ENCODE results near the gene GTF2IRD2.
A peak's percentile ranks its signal among the peaks of the same experiment; 100 is the strongest.
"Not testable (repeated sequence)": the region's sequence is repeated elsewhere in the genome, so short reads cannot be mapped to it uniquely, and the experiment has no call there.

Gene GTF2IRD2

DNA sequence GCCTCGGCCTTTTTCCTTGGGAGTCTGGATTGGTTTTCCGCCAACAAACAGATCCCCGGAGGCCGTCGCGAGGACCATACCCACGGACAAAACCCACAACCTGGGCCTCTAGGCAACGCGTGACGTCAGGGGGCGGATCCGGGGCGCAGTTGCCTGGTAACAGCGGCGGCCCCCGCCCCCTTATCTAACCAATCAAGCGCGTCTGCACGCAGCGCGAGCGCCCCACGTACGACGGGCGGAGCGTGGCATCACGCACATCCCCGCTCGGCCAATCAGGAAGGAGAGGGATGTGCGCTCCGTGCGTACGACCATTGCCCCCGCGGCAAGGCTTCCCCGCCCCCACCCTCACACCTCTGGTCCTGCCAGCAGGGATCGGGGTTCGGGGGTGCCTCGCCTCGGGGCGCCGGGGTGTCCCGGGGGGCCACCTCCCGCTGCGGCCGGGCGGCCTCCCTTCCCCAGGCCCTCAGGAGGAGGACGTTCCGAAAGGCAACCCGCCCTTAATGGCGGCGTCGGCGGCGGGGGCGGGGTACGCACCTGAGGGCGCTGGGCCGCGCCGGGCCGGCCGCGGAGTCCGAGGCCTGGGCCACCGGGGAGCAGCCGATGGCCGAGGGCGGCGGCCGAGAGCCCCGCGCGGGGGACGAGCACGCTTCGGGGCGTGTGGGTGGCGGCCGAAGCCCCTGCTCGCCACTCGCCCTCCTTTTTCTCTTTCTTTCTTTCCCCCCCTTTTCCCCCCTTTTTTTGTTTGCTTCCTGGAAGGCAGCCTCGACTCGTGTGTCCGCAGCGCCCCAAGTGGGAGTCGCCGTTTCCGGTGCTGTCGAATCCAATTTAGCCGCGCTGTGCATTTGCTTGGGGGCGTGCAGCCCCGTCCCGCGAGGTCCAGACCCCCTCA lies at the start of gene GTF2IRD2:
TSS of gene GTF2IRD2 (minus strand) at position 773 of the 889 bp plus-strand sequence. CDS start 15,227 bp downstream, outside the sequence.
- DNase-seq (ENCODE audit: low read depth): not testable (repeated sequence)

DNA sequence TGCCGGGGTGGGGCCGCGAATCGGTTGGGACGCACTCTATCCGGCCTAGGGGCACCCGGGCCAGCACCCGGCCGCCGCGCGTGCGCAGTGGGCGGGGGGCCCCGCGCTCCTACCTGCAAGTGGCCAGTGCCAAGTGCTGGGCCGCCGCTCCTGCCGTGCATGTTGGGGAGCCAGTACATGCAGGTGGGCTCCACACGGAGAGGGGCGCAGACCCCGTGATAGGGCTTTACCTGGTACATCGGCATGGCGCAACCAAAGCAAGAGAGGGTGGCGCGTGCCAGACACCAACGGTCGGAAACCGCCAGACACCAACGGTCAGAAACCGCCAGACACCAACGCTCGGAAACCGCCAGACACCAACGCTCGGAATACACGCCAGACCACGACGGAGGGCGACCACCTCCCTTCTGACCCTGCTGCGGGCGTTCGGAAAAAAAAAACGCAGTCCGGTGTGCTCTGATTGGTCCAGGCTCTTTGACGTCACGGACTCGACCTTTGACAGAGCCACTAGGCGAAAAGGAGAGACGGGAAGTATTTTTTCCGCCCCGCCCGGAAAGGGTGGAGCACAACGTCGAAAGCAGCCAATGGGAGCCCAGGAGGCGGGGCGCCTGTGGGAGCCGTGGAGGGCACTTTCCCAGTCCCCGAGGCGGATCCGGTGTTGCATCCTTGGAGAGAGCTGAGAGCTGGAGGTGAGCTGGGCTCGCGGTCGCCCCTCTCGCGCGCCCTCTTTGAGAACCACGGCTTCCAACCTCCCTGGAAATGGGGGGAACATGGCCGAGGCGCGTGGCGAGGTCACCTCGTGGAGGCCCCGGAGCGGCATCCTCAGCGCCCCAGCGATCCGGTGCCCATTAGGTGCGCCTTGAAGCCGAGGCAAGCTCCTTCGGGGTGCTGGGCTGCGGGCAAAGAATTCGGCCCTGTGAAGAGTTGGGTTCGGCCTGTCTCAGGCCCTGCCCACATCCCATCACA lies 39.0 kb upstream of the GTF2IRD2 start:
- DNase-seq (ENCODE audit: low read depth): peak; percentile 66

DNA sequence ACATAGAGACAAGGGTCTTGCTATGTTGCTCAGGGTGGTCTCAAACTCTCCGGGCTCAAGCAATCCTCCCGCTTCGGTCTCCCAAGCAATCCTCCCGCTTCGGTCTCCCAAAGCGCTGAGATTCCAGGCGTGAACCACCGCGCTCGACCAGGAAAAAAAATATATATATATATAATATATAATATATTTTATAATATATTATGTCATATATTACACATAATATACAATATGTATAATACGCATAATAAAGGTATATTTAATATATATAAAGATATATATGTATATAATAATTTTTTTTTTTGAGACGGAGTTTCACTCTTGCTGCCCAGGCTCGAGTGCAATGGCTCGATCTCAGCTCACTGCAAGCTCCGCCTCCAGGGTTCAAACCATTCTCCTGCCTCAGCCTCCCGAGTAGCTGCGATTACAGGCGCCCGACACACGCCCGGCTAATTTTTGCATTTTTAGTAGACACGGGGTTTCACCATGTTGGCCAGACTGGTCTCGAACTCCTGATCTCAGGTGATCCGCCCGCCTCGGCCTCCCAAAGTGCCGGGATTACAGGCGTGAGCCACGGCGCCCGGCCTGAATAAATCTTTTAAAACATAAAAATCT lies 38.2 kb upstream of the GTF2IRD2 start:
- not testable (repeated sequence) for DNase-seq (ENCODE audit: low read depth)

DNA sequence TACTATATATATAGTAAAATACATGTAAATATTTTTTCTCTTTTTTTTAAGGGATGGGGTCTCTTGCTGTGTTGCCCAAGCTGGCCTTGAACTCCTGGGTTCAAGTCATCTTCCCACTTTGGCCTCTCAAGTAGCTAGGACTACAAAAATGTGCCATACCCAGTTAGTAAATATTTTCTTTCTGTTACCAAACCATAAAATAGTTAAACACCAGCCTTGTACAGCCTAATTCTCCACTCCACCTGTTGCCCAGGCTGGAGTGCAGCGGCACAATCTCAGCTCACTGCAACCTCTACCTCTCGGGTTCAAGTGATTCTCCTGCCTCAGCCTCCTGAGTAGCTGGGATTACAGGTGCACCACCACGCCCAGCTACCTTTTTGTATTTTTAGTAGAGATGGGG lies 33.9 kb upstream of the GTF2IRD2 start:
- DNase-seq (ENCODE audit: low read depth): not testable (repeated sequence)

DNA sequence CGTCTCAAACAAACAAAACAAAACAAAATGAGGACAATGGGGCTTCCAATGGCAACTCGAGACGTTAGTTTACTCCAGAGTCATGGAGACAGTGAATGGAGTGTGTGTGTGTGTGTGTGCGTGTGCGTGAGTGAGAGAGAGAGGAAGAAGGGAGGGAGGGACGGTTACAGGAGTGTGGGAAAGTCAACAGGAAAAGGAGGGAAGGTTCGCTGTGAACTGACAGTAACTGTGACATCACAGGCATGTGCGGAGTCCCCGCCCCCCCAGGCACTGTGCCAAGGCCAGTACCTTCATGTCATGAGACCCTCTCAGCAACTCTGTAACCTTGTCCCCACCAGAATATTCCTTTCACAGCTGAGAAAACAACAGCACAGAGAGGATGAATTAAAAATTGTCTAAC lies 30.7 kb upstream of the GTF2IRD2 start:
- not testable (repeated sequence) for DNase-seq (ENCODE audit: low read depth)

DNA sequence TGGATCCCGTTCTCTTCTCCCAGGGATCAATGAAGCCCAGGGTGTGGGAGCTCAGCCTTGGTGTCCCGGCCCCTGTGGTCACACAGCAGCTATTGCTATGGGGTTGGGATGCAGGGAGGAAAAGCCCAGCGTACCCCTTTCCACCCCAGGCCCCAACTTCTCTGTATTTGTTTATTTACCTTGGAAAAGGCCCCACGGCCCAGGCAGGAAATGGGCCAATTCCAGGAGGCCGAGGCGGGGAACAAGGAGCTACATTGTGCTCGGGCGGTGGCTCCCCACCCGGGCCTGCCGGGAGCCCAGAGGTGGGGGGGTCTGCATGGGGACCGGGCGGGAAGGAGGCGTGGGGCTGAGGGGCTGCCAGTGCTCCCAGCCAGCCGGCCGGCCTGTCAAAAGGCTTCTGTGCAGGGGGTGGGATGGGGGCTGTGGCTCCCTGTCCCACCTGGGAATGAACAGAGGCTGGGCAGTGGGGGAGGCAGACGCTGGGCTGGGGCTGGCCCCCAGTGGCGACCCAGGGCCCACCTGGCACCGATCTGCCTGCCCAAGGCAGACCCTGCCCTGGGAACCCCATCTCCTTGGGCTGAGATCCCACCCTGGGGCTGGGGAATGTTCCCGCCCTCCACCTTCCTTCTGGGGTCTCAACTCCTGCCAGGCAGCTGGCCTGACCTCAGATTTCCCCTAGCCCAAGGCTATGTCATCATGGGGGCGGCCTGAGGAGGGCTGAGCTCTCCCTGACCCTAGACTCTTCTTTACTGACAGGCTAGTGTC lies 23.5 kb upstream of the GTF2IRD2 start:
- not testable (repeated sequence) for DNase-seq (ENCODE audit: low read depth)

DNA sequence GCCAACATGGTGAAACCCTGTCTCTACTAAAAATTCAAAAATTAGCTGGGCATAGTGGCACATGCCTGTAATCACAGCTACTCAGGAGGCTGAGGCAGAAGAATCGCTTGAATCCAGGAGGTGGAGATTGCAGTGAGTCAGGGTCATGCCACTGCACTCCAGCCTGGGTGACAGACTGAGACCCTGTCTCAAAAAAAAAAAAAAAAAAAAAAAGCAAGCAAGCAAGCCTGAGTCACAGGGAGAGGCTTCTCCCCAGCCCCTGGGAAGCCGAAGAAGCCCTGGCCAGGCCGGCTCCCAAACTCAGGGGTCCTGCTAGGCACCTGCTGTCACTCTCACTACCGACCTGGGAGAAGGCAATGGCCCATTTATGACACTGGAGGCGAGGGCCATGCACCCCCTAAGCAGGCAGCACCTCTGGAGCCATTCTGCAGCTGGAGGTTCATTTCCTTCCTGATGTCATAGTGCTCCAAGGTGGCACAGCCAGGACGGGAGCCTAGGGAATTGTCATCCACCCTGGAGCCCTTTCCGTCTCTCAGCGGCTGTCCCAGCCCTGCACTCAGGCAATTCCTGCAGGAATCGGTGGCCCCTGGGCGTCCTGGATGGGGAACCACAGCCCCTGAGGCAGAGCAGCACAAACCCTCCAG lies 22.8 kb upstream of the GTF2IRD2 start:
- DNase-seq (ENCODE audit: low read depth): not testable (repeated sequence)

DNA sequence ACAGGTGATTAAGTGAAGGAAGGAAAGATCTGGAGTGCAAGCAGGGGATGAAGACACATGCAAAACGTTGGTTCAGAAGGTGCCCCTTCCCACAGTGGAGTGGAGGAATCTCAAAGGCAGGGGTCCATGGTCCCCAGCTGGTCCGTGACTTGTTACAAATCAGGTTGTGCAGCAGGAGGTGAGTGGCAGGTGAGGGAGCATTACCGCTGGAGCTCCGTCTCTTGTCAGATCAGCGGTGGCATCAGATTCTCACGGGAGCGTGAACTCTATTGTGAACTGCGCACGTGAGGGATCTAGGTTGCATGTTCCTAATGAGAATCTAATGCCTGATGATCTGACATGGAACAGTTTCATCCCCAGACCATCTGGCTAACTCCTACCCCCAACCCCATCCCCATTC lies 21.1 kb upstream of the GTF2IRD2 start:
- DNase-seq (ENCODE audit: low read depth): not testable (repeated sequence)

DNA sequence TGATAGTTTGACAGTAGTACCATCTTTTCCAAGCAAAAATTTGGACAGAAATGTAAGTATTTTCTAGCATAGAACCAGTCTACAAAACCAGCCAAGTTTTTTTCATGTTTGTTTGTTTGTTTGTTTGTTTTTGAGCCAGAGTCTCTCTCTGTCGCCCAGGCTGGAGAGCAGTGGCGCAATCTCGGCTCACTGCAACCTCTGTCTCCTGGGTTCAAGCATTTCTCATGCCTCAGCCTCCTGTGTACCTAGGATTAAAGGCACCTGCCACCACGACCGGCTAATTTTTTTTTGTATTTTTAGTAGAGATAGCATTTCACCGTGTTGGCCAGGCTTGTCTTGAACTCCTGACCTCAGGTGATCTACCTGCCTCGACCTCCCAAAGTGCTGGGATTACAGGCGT lies 14.4 kb upstream of the GTF2IRD2 start:
- not testable (repeated sequence) for DNase-seq (ENCODE audit: low read depth)

DNA sequence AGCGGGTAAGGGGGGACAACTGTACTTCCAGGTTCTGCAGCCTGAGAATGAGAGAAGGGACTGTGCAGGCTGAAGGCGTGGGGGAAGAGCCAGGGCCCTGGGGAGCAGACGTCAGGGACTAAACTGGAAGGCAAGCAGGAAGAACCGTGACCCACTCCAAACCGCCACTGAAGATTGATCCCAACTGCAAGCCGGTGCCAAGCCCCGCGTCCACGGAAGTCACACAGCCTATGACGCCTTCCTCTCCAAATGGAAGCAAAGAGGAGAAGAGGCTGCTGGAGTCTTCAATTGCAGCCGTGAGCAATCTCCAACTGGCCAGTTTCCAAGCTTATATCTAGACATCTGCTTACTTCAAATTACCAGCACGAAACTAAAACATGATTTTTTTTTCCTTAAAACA lies 1.6 kb downstream of the GTF2IRD2 start:
- DNase-seq (ENCODE audit: low read depth): not testable (repeated sequence)

DNA sequence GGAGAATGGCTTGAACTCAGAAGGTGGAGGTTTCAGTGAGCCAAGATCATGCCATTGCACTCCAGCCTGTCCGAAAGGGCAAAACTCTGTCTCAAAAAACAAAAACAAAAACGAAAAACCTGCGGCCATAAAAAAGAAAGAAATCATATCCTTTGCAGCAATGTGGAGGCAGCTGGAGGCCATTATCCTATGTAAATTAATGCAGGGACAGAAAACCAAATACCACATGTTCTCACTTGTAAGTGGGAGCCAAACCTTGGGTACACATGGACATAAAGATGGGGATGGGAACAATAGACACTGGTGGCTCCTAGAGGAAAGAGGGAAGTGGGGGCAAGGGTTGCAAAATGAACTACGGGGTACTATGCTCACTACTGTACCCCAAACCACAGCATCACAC lies 21.0 kb downstream of the GTF2IRD2 start:
- DNase-seq (ENCODE audit: low read depth): not testable (repeated sequence)

DNA sequence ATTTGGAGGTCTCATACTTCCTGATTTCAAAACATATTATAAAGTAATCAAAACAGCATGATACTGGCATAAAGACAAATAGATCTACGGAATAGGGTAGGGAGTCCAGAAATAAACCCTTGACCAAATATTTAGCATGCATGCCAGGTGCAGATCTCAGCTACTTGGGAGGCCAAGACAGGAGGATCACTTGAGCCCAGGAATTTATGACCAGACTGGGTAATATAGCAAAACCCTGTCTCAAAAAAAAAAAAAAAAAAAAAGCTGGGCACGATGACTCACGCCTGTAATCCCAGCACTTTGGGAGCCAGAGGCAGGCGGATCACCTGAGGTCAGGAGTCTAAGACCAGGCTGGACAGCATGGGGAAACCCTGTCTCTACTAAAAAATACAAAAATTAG lies 21.4 kb downstream of the GTF2IRD2 start:
- not testable (repeated sequence) for DNase-seq (ENCODE audit: low read depth)

DNA sequence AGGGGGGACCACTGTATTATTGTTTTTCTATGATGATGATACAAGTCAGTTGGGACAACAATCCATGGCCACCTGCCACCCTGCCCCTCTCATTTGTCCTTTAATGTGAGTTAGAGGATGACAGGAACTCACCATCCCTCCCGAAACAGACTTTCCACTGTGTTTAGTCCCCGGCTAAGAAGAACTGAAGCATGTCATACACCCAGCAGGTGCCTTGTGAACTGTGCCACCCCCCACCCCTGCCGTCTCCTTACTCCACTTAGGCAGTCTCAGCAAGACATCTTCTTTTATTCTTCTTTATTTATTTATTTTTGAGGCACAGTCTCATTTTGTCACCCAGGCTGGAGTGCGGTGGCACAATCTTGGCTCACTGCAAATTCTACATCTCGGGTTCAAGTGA lies 30.1 kb downstream of the GTF2IRD2 start:
- DNase-seq (ENCODE audit: low read depth): not testable (repeated sequence)

DNA sequence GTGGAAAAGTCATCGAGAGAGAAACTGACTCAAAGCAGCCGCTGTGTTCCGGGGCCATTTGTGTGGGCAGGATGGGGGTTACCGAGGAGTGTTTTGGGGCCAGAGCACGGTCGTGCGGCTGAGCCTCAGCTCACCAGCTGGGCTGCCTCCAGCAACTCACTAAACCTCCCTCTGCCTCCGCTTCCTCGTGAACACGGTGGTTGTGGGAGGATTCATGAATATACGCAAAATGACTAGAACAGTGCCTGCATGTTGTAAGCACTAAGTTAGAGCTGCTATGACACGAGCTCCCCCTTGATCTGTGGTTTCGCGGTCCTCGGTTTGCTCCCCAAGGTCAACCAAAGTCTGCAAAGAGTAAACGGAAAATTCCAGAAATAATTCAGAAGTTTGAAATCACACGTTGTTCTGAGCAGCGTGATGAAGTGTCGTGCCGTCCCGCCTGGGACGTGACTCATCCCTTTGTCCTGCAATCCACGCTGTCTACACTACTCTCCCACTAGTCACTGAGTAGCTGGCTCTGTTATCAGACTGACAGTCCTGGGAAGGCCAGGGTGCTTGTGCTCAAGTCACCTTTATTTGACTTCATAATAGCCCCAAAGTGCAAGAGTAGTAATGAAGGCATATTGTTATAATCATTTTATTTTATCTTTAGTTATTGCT lies 31.1 kb downstream of the GTF2IRD2 start:
- DNase-seq (ENCODE audit: low read depth): not testable (repeated sequence)

DNA sequence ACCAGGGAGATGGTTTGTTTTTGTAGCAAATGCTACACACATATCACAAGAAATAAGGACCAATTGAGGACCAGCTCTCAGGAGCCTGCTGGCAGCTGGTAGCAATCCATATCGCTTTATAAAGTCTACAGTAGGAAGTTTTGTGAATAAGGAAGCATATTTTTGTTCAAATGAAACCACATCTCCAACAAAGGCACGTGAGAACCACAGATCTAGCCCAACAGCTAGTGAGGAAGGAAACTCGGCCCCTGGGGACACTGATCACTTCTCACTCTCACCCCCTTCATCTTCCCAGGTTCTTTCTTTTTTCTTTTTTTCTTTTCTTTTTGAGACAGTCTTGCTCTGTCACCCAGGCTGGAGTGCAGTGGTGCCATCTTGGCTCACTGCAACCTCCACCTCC lies 35.5 kb downstream of the GTF2IRD2 start:
- DNase-seq (ENCODE audit: low read depth): not testable (repeated sequence)

DNA sequence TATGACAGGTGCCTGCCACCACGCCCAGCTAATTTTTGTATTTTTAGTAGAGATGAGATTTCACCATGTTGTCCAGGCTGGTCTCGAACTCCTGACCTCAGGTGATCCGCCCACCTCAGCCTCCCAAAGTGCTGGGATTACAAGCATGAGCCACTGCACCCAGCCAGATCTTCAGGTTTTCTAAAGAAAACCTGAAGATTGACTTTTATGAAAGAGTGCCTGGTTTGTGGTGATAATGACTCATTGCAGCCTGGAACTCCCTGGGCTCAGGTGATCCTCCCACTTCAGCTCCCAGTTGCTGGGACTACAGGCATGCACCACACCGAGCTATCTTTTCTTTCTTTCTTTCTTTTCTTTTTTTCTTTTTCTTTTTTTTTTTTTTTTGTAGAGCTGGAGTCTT lies 52.8 kb downstream of the GTF2IRD2 start:
- not testable (repeated sequence) for DNase-seq (ENCODE audit: low read depth)

DNA sequence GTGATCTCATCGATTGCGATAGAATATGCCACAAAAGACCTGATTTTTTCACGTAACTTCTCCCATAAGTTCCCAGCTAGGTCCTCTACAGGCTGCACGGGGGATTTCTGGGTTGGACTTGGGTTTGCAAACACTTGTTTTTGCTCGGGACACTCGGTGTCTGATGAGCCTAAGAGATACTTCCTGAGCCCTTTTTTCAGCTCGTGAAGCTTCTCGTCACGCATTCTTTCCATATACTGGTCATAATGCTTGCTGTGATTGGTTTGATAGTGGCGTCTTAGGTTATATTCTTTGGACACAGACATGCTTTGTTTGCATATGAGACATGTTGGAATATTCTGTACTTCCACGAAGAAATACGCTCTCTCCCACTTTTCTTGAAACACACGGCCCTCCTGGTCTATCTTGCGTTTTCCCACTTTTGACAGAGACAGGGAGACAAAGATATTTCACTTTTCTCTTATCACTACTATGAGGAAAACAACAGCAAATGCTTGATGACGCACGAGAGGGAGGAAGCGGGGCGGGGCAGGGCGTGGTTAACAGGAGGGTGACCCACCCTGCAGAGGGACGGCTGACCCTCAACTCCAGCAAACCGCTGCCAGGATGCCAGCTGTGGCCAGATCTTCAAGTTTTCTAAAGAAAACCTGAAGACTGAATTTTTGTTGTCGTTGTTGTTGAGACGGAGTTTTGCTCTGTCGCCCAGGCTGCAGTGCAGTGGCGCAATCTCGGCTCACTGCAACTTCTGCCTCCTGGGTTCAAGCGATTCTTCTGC lies 53.4 kb downstream of the GTF2IRD2 start:
- DNase-seq (ENCODE audit: low read depth): not testable (repeated sequence)

DNA sequence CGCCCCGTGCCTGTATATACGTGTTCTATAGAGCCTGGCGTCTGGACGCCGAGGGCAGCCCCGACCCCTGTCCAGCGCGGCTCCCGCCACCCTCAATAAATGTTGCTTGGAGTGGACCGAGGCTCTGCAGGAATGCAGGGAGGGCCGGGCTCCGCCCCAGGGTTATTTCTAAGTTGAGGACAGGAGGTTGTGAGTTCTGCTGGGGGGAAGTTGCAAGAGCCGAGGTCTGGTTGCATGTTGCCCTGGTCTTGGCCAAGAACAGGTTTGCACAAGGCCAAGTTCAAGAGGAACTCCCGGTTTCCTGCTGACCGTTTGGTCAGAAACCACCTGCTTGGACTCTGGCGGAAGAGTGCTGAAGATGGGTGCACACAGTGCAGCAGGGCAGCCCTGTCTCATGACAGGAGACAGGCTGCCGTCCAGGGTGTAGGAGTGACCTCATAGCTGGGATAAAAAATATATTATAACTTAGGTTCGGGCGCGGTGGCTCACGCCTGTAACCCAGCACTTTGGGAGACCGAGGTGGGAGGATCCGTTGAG lies 62.1 kb downstream of the GTF2IRD2 start:
- not testable (repeated sequence) for DNase-seq (ENCODE audit: low read depth)
